Measurements from ENCODE around the gene DCAF5. TPM values are rescaled to one million over a fixed set of nuclear protein-coding genes. Genes with fewer than 3 reads are reported as not detected.

The DCAF5 gene
- total RNA-seq, 4 donors from 2014 or later = 25.1 to 70.3 (median 42.7) TPM

DNA sequence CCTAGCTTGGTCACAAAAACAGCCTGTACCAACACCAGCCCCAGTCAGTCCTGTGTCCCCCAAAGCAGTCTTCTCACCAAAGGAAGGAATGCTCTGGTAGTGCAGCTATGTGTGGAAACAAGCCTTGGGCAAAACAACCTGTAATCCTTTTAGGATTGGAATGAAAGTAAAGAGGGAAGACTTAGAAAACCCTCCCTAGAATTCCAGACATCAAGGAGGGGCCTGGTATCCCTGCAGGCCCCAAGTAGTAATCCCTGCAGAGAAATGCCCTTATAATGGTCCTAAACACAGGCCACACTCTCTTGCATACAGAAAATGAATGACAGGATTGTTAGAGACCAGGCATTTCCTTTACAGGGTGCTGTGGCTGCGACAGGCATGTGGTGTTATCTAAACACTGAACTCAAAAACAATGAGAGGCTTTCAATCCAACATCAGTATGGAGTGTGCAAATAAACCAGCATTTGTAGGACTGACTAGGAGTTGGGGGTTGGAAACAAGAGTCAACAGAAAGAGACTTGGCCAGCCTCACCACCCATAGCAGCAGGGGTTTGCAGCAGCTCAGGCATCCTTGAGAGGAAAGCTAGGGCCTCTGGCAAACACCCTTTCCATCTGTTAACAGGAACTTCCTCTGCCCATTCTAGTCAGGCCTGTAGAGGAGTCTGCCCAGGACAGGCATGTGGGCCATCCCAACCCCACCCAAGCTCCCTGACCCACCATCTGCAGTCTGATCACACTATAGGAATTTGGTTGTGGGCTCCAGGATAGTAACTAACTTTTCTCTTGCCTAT lies 59.1 kb downstream of the DCAF5 start:
- no peaks in the 10 kb centered on the region for H3K9me3 ChIP-seq
- peaks cover 0 to 12% (median 6%) of the 10 kb centered on the region in 4 donors for H3K4me1 ChIP-seq
- no peak for DNase-seq
- intact Hi-C loops (cut with DNase I; ENCODE audit: low total_unique reads) = loop anchor here (5.0 to 10.0 kb wide), 2 partner anchors 117 to 179 kb away; partner anchors contain the start of gene ACTN1
- no peaks in the 10 kb centered on the region for H3K27me3 ChIP-seq
- 25% methylated on average over 1 of the region's 1 CpG; no CpG with 5 or more reads in 1 of the 2 donors for WGBS, 2 donors (ENCODE audit: low coverage in 1 of 2)
- TF ChIP-seq POLR2A (IDR thresholded peaks at IDR 0.05) = no peak
- TF ChIP-seq, protein P1, sequence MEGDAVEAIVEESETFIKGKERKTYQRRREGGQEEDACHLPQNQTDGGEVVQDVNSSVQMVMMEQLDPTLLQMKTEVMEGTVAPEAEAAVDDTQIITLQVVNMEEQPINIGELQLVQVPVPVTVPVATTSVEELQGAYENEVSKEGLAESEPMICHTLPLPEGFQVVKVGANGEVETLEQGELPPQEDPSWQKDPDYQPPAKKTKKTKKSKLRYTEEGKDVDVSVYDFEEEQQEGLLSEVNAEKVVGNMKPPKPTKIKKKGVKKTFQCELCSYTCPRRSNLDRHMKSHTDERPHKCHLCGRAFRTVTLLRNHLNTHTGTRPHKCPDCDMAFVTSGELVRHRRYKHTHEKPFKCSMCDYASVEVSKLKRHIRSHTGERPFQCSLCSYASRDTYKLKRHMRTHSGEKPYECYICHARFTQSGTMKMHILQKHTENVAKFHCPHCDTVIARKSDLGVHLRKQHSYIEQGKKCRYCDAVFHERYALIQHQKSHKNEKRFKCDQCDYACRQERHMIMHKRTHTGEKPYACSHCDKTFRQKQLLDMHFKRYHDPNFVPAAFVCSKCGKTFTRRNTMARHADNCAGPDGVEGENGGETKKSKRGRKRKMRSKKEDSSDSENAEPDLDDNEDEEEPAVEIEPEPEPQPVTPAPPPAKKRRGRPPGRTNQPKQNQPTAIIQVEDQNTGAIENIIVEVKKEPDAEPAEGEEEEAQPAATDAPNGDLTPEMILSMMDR (IDR thresholded peaks at IDR 0.05) = no peak
- TF ChIP-seq EP300 (IDR thresholded peaks at IDR 0.05; ENCODE audit: low read depth) = no peak
- no peak for TF ChIP-seq POLR2AphosphoS5 (IDR thresholded peaks at IDR 0.05)
- H3K36me3 ChIP-seq = peaks cover 0 to 15% (median 5%) of the 10 kb centered on the region in 4 donors
- H3K4me3 ChIP-seq = no peak overlapping the region
- peak overlapping the region; percentile 1 to 56 (median 51) for H3K27ac ChIP-seq
- in situ Hi-C loops (cut with MboI; ENCODE audit: low pct_ligation_motif_present in 1 of 4, low pct_unique_long_range_greater_than_20kb in 1 of 4, low sequenced_read_pairs in 3 of 4) = loop anchor here in 3 of 4 donors (10.0 to 25.0 kb wide), 2 partner anchors 179 to 182 kb away; no protein-coding TSS in a partner anchor

DNA sequence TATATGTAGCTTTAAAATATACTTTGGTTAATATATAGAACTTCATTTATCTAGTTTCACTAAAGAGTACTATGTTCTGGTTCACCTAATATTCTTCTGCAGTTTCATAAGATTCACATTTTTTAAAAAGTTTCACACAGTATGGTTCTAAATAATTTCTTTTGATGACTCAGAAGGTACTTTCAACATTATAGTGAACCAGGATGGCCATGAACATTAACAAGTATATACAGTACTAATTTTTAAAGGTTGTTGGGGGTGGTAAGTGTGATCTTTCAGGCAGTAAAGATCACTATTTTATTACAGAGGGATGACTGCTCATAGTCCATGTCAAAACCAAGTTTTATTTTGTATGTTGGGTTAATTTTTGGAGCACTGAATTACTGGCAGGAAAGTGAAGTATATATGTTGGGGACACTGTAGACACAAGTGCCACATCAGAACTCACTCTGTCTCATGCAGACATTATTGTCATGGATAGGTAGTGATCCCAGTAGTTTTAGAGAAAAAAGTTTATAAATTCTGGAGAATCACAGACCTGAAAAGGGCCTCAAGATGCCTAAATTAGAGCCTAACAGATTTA lies 60.0 kb downstream of the DCAF5 start:
- no peak overlapping the region for H3K4me3 ChIP-seq
- intact Hi-C loops (cut with DNase I; ENCODE audit: low total_unique reads) (loop anchor here (5.0 to 10.0 kb wide), 2 partner anchors 116 to 178 kb away; partner anchors contain the start of gene ACTN1), in situ Hi-C loops (cut with MboI; ENCODE audit: low pct_ligation_motif_present in 1 of 4, low pct_unique_long_range_greater_than_20kb in 1 of 4, low sequenced_read_pairs in 3 of 4) (loop anchor here in 3 of 4 donors (10.0 to 25.0 kb wide), 2 partner anchors 178 to 181 kb away; no protein-coding TSS in a partner anchor)
- H3K9me3 ChIP-seq = no peaks in the 10 kb centered on the region
- DNase-seq = no peak
- no peaks in the 10 kb centered on the region for H3K27me3 ChIP-seq
- H3K36me3 ChIP-seq = peaks cover 0 to 15% (median 5%) of the 10 kb centered on the region in 4 donors
- TF ChIP-seq EP300 (IDR thresholded peaks at IDR 0.05; ENCODE audit: low read depth) (no peak), POLR2AphosphoS5 (IDR thresholded peaks at IDR 0.05) (no peak), POLR2A (IDR thresholded peaks at IDR 0.05) (no peak)
- TF ChIP-seq, protein P1 (IDR thresholded peaks at IDR 0.05) = no peak
- peaks cover 0 to 18% (median 6%) of the 10 kb centered on the region in 4 donors for H3K4me1 ChIP-seq
- peak overlapping the region in 3 of 4 donors; percentile 1 to 56 (median 49) for H3K27ac ChIP-seq

DNA sequence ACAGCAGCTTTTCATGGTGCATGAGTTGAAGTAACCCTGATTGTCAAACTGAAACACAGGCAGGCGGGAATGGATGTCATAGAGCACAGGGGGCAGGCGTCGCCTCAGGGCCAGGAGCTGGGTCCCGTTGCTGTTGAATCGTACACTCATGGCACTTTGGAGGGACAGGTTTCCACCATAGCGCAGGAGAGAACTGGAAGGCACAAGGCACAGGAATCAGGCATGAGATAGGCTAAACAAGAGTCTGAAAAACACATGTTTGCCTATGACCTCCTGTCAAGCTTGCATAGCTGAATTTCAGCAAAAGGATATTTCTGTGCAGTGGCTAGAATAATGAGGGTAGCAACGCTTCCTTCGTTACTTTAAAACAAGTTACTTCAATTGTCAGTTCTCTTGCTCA lies 61.2 kb downstream of the DCAF5 start:
- 94 to 95% methylated on average over 2 to 8 of the region's 8 CpGs for WGBS, 2 donors (ENCODE audit: low coverage in 1 of 2)
- intact Hi-C loops (cut with DNase I; ENCODE audit: low total_unique reads) = loop anchor here (5.0 to 10.0 kb wide), 2 partner anchors 114 to 177 kb away; partner anchors contain the start of gene ACTN1
- peaks cover 0 to 16% (median 5%) of the 10 kb centered on the region in 4 donors for H3K36me3 ChIP-seq
- H3K4me3 ChIP-seq = no peak overlapping the region
- no peak for TF ChIP-seq EP300 (IDR thresholded peaks at IDR 0.05; ENCODE audit: low read depth)
- TF ChIP-seq, protein P1 (IDR thresholded peaks at IDR 0.05) = no peak
- no peak for TF ChIP-seq POLR2AphosphoS5 (IDR thresholded peaks at IDR 0.05)
- no peak for TF ChIP-seq POLR2A (IDR thresholded peaks at IDR 0.05)
- H3K9me3 ChIP-seq = no peaks in the 10 kb centered on the region
- DNase-seq = no peak
- peak overlapping the region in 1 of 4 donors; percentile 76 for H3K27ac ChIP-seq
- H3K4me1 ChIP-seq = peaks cover 2 to 31% (median 7%) of the 10 kb centered on the region in 4 donors
- H3K27me3 ChIP-seq = no peaks in the 10 kb centered on the region
- in situ Hi-C loops (cut with MboI; ENCODE audit: low pct_ligation_motif_present in 1 of 4, low pct_unique_long_range_greater_than_20kb in 1 of 4, low sequenced_read_pairs in 3 of 4) = loop anchor here in 3 of 4 donors (10.0 to 25.0 kb wide), 2 partner anchors 177 to 179 kb away; no protein-coding TSS in a partner anchor

DNA sequence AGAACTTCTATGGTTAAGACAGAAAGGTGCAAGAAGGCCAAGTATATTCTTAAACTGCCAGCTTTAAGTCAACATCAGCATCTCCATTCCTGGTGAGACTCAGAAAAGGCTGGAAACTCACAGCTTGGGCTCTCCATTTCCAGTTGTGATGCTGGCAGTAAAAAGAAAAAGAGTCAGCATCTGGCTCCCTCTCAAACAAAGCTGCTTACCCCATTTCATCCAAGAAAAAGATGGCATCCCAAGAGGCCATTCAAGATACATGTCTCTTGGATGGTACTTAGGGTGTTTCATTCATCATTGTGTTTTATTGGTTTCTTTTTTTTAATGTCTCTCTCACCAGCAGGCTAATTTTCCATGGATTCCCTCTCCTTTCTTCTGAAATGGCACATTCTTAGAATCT lies 61.9 kb downstream of the DCAF5 start:
- Histone ChIP-seq H3K9me3 (no peaks in the 10 kb centered on the region), H3K36me3 (peaks cover 0 to 22% (median 7%) of the 10 kb centered on the region in 4 donors), H3K4me1 (peaks cover 2 to 33% (median 7%) of the 10 kb centered on the region in 4 donors), H3K27me3 (no peaks in the 10 kb centered on the region), H3K27ac (peak overlapping the region; percentile 11 to 79 (median 76)), H3K4me3 (no peak overlapping the region)
- intact Hi-C loops (cut with DNase I; ENCODE audit: low total_unique reads) = loop anchor here (5.0 to 10.0 kb wide), 2 partner anchors 114 to 176 kb away; partner anchors contain the start of gene ACTN1
- TF ChIP-seq POLR2A (IDR thresholded peaks at IDR 0.05) (no peak), POLR2AphosphoS5 (IDR thresholded peaks at IDR 0.05) (no peak)
- TF ChIP-seq, protein P1 (IDR thresholded peaks at IDR 0.05) = no peak
- no peak for DNase-seq
- in situ Hi-C loops (cut with MboI; ENCODE audit: low pct_ligation_motif_present in 1 of 4, low pct_unique_long_range_greater_than_20kb in 1 of 4, low sequenced_read_pairs in 3 of 4) = loop anchor here in 3 of 4 donors (10.0 to 25.0 kb wide), 2 partner anchors 176 to 179 kb away; no protein-coding TSS in a partner anchor

Data from transverse colon (tissue), 4 donors.